ENCODE results near the gene PRG3.

DNA sequence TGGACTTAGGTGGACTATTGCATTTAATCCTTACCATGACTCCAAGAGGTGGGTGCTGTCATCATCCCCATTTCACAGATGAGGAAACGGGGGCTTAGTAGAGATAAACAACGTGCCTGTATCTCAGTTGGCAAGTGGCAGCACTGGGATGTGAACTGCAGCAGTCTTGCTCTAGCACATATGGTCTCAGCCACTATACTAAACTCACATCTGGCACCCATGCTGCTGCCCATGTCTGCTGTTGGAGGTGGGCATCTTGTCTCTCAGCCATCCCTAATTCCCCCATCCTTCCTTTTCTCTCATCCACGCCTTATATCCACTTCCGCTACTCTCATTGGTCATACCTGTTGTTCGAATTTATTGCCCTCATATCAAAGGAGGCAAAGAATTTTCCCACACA is 3.8 kb downstream of the PRG3 start:
- TF ChIP-seq, protein P1, sequence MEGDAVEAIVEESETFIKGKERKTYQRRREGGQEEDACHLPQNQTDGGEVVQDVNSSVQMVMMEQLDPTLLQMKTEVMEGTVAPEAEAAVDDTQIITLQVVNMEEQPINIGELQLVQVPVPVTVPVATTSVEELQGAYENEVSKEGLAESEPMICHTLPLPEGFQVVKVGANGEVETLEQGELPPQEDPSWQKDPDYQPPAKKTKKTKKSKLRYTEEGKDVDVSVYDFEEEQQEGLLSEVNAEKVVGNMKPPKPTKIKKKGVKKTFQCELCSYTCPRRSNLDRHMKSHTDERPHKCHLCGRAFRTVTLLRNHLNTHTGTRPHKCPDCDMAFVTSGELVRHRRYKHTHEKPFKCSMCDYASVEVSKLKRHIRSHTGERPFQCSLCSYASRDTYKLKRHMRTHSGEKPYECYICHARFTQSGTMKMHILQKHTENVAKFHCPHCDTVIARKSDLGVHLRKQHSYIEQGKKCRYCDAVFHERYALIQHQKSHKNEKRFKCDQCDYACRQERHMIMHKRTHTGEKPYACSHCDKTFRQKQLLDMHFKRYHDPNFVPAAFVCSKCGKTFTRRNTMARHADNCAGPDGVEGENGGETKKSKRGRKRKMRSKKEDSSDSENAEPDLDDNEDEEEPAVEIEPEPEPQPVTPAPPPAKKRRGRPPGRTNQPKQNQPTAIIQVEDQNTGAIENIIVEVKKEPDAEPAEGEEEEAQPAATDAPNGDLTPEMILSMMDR (IDR thresholded peaks at IDR 0.05) = no peak
- no peak for TF ChIP-seq POLR2A (IDR thresholded peaks at IDR 0.05)
- no peak for TF ChIP-seq EP300 (IDR thresholded peaks at IDR 0.05)

Data from upper lobe of left lung (tissue), 4 donors.